HL-60/S4 (cell line): ENCODE results near the gene PTPA.

Source experiments
- in situ Hi-C: fragments of 300-500 bp; cut with MboI; formaldehyde crosslinking; loops from 2 replicates; pipeline ENCODE4 v1.14.3; 2022; ENCODE audit warnings: low sequenced_read_pairs

The PTPA gene

GRCh38 chr9:129081388-129081904 is 29.8 kb upstream of the PTPA start:
- in situ Hi-C loops, result no loop called here

- in situ Hi-C loops, result no loop called here
These were observed 27.1 kb upstream of the PTPA start for GRCh38 chr9:129084087-129084486.

- in situ Hi-C loops, result no loop called here
These were observed 22.0 kb upstream of the PTPA start for GRCh38 chr9:129089246-129089645.

- in situ Hi-C loops, result no loop called here
These were observed 17.4 kb upstream of the PTPA start for GRCh38 chr9:129093602-129094386.

- in situ Hi-C loops, result no loop called here
These were observed 16.6 kb upstream of the PTPA start for GRCh38 chr9:129094387-129095169.

GRCh38 chr9:129095170-129095667 is 16.0 kb upstream of the PTPA start:
- in situ Hi-C loops, result no loop called here

- in situ Hi-C loops, result no loop called here
These were observed 15.3 kb upstream of the PTPA start for GRCh38 chr9:129095908-129096307.

GRCh38 chr9:129097671-129098306 is 13.4 kb upstream of the PTPA start:
- in situ Hi-C loops, result no loop called here

GRCh38 chr9:129098328-129098727 is 12.9 kb upstream of the PTPA start:
- in situ Hi-C loops, result no loop called here

- in situ Hi-C loops, result no loop called here
These were observed 10.6 kb upstream of the PTPA start for GRCh38 chr9:129100383-129101169.

- in situ Hi-C loops, result no loop called here
These were observed 9.9 kb upstream of the PTPA start for GRCh38 chr9:129101279-129101678.

GRCh38 chr9:129102095-129102525 is 9.1 kb upstream of the PTPA start:
- in situ Hi-C loops, result no loop called here

- in situ Hi-C loops, result no loop called here
These were observed 8.2 kb upstream of the PTPA start for GRCh38 chr9:129102791-129103594.

- in situ Hi-C loops, result no loop called here
These were observed 7.6 kb upstream of the PTPA start for GRCh38 chr9:129103595-129103965.

GRCh38 chr9:129104051-129104450 is 7.2 kb upstream of the PTPA start:
- in situ Hi-C loops, result no loop called here

GRCh38 chr9:129105857-129106694 is 5.1 kb upstream of the PTPA start:
- in situ Hi-C loops, result no loop called here

- in situ Hi-C loops, result no loop called here
These were observed 3.6 kb upstream of the PTPA start for GRCh38 chr9:129107651-129108050.

GRCh38 chr9:129108083-129108804 is 3.0 kb upstream of the PTPA start:
- in situ Hi-C loops, result no loop called here
